ENCODE results near the gene GNAS-AS1.
A peak's percentile ranks its signal among the peaks of the same experiment; 100 is the strongest.

GNAS-AS1 gene

DNA sequence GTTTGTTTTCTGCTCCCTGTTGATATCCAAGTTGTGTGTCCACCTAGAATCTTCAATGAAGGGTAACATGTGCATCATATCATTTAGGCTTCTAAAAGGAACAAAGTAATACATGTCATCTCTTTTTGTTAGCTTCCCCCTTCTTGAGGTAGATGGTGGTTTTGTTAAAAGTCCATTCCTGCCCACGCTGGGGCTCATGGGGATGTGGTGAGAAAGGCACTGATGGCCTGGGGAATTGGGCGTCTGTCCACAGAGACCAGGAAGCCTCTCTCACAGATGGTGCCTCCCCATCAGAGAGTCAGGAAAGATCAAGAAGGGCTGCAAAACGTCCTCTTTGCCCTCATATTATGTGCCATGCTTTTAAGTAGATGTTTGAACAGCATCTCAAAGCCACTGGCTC is 34.3 kb upstream of the GNAS-AS1 start:
- no peak for DNase-seq

DNA sequence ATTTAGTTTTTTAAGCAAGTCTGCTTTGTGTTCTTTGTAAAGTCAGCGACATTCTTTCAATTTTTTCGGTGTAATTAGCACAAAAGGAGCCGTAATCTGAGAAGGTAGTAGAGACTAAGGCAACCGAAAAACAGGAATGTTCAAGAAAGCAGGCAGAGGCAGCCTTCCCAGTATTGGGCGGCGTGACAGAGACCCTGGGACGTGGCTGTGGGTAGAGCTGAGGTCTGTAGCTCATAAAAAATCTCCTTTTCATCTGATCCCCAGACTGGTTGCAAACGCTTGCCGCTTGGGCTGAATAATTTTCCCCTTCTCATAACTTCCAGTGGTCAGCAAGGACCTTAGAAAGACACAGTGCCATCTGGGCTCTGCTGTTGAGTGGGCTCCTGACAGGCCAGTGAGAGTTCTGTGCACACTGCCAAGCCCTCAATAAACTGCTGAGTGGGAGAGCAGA is 32.6 kb upstream of the GNAS-AS1 start:
- DNase-seq, result no peak

DNA sequence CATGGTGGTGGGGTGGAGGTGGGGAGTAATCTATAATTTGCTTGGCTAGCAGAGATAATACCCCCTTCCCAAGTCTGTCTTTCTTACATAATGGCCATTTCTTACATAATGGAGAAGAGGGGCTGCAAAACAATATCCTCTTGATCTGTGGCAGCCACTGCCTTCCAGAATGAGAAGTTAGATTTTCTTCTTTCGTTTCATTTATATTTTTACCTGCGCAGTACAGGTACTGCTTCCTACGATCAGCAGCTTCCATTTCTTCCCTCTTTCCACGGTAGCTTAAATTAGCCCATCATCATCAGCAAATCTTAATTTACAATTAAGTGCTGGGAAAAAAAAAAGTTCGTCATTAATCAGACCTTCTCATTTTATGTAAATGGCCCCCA is 32.0 kb upstream of the GNAS-AS1 start:
- DNase-seq, result no peak

DNA sequence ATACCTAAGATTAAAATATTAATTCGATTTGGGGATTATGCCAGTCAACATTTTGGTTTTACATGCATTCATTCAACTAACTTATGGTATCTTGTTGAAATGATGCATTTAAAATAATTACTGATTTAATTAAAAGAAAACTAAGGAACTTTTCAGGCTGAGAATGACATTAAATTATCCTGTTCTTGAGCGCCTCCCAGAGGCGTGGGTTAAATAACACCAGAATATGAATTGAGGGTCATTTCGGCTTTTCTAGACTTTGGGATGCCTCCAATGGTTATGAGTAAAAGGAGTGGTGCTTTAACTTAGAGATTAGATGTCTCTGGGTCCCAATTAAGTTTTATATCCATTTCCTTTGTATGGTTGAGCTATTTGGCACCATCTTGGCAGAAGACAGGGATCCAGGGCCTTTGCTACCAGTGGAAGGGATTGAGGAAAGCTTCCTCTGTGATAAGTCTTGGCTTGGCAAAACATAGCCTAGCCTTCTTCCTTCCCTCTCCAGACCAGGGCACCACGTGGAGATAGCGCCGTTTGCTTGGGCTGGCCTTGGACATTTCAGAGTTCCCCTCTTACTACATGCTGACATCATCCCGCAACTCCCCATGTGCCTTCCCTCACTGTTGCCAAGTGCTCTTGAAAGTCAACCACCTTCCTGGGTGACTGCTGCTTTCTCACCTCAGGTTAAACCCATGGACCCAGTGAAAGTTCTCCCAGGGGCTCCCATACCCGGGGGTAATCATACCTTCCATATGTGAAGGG is 30.5 kb upstream of the GNAS-AS1 start:
- DNase-seq, result no peak

DNA sequence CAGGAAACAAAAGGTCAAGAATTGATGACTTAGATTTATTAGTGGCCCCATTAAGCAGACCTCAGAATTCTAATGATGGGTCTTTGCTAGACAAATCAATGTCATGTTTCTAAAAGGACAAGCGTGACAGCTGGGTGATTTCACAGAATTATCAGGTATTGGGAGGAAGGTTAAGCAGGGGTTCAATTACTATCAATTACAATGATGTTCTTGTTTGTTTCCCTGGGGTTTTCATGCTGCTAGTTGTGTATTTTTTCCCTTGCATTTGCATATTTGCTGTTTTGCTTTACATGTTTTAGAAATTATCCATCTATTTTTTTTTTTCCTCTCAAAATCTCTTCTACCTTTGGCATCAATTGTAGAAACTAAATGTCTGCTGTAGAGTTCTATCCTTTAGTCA is 29.7 kb upstream of the GNAS-AS1 start:
- no peak for DNase-seq

DNA sequence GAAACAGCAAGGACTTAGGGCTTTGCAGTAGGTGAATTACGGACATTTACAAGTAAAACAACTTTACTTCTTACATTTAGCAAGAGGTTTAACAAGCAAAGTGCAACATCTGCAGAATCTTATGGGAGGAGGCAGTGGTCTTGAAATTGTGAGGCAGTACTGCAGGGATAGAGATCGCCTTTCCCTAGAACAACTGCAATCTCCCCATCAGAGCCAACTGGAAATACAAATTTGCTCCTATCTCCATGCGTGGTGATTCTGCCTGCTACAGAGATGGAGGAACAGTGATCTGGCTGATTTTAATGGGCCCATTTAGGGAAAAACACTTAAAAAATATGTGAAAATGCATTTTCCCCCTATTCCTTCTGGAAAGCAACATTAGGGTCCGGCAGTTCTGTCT is 27.7 kb upstream of the GNAS-AS1 start:
- DNase-seq, result no peak

DNA sequence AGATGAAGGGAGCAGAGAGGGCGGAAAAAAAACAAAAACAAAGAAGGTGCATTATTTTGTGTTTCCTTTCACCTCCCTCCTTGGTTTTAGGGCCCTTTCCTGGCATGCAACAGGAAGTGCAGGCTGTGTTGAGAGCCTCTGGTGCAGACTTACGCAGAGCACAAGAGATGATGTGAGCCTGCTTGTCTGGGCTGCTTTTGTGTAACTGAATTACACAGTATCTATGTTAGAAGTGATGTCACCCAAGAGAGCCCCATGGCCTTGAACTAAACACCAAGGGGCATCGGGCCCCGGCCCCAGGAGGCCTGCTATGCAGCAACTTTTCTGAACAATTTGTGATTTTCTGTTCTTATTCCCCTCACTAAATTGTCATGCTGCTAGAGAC is 27.3 kb upstream of the GNAS-AS1 start:
- DNase-seq, result peak; percentile 12

DNA sequence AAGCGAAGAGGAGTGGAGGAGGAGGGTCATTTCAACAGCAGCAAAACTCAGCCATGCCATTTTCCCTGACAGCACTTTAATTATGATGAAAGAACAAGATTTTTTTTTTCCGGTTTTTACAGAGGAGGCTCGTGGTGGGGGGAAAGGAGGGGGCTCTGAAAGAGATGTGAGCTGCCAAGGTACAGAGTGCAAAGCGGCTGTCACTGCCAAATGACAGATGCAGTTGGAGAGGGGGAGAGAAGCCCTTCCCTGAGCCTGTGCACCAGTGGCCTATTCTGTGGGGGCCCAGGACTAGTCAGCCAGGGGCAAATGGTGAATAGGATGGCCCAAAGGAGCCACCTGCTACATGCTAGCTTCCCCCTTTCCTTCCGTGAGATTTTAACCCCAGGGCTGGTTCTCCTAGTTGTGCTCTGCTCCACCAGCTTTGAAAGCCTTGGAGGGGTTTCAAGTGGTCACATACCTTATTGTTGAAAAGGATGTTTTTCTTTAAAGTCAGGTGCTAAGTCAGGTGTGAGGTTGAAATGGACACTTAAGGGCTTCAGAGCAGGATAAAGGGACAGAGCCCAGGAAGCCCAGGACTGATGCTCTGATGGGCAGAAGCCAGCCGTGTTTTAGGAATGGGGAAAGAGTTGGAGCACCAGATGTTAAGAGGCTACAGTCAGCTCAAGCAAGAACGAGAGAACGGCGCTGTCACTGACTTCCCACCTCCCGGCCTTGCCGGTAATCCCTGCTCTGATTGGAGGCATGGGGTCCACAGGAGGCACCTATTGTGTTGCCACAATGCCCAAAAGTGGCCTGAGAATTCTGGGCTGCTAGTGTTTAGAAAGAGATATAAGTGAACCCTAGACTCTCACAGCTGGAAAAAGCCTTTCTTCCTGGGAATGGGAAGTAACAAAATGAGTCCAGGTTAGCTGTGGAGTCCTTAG is 26.6 kb upstream of the GNAS-AS1 start:
- no peak for DNase-seq

DNA sequence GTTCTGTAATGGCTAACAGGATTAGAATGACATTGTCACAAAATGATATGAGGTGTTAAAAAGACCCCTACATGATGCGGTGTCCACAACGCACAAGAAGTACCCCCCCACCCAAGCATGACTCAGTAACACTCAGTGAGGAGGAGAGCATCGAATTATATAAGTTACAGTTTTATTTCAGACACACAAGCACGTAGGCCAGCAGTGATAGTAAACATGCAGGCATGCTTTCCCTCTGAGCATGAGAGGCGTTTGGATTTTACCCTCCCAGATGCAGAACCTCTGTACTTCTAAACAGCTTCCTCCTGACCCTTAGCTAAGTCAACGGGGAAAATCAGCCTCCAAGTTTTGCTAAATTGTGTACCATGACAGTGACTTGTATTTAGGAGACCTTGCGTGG is 25.7 kb upstream of the GNAS-AS1 start:
- no peak for DNase-seq

DNA sequence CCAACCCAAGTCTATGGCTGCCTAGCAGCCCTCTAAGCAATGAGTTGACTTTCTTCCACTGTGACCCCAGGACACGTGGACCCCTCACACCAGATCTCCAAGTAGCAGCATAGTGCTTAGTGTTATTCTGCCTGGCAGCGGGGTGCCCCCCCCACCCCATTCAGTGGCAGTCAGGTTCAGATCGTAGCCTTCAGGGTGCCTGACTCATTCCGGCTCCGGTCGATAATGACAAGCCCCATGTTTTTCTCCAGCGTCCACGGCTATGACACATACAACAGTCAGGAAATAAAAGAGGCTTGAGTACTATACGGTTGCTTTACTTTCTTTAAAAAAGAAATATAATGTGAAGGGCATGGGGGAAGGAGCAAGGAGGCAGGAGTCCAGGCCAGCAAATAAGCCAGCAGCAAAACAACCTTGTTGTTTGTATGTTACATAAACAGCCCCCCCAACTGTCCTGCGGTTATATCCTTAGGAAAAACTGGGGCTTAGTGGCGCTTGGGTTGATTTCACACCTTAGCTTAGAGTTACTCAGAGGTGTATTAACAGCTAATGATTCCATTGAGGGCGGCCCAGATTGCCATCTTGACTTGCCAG is 24.9 kb upstream of the GNAS-AS1 start:
- DNase-seq, result no peak

DNA sequence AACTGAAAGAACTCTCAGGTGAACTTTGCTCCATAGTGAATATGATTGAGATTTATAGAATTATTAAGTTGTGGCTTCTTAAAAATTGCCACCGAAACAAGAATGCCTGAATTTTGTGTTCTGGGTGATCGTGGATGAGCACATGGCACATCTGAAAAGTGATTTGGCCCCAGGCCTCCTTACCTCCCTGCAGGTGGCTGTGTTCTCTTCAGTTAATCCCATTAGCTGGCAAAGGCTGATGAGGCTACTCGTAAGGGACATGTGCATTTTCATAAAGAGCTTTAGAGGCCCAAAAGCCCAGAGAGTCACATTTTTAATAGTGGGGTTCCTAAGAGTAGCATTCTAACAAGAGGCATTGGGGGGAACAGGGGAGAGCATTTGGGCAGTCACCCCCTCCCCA is 24.4 kb upstream of the GNAS-AS1 start:
- DNase-seq, result no peak

DNA sequence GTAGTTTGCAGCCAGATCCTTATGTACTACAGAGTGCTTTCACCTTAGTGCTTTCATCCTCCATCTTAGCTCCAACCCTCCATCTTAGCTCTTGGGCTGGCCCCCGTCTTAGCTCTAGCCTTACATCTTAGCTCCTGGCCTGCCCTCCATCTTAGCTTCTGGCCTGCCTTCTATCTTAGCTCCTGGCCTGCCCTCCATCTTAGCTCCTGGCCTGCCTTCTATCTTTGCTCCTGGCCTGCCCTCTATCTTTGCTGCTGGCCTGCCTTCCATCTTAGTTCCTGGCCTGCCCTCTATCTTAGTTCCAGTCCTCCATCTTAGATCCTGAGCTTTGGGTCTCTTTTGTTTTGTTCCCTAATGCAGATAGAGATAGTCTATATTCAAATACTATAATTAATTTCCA is 23.8 kb upstream of the GNAS-AS1 start:
- DNase-seq, result no peak

DNA sequence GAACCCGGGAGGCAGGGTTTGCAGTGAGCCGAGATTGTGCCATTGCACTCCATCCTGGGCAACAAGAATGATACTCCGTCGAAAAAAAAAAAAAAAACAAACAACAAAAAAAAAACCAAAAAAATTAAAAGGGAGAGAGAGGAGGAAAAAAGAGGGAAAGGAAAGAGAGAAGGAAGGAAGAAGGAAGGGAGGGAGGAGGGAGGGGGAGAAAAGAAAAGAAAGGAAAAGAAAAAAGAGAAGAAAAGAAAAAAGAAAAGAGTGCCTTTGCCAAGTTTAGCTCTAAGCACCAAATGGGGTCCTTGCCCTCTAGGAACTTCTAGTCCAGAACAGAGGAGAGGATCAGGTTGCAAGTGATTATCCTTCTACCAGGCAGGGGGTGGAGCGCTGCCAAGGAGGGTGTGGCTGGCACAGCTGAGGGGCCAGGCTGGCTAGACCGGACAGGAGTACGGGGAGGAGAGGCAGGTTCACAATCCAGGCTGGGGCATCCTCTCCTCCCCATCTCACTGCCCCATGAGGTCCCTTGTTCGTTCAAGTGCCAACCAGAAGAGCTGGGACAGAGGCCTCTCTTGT is 20.9 kb upstream of the GNAS-AS1 start:
- DNase-seq, result no peak

DNA sequence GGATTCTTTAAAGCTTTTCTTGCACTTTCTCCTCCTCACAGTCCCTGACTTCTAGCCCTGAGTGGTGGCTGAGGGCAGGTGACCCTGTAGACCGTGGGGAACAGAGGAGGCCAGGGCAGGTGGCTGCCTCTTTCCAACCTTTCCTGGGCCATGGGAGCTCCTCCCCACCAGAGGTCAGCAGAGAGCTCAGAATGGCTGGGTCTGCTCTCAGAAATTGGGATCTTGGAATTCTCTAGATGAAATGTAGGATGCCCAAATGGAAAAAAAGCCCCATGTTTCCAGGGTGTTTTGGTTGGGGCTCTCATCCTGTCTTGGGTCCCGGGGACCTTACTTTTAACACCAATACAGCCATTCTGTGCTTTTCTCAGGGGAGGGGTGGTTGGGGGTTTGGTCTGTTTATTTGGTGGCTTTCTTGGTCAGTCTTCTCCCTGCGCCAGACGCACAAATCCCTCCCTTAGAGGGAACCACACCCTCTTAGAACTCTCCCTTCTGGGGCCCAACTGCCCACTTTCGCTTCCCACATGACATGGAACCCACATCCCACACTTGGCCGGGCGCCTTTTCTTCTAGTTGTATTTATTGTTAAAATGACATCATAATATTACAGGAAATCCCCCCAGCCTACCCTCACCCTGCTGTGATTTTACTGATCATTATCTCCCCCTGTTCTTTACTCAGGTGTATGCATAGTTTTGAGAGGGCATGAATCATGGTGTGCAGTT is 19.8 kb upstream of the GNAS-AS1 start:
- peak; percentile 70 for DNase-seq

DNA sequence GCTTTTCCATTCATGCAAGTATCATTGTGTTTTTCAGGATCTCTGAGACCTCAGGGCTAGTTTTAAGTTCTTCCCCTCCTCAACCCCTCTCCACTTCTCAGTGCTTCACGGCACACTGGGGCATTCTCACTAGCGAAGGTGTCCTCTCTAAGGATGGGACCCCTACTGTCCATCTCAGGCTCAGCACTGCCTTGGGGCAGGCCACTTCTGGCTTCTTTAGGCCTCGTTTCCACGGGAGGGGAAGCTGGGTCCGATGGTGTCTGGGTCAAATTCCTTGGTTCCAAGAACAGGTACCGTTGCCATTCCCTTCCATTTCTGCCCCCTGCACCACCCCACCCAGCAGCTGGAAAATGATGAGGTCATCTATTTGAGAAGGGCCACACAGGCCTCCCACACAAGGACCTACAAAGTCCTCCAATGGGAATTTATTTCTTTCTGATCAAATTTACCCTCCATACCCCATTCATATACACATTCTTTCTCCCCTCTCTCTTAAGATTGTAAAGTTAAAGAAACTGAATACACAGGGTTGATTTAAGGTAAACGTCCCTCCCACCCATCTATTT is 19.0 kb upstream of the GNAS-AS1 start:
- no peak for DNase-seq

DNA sequence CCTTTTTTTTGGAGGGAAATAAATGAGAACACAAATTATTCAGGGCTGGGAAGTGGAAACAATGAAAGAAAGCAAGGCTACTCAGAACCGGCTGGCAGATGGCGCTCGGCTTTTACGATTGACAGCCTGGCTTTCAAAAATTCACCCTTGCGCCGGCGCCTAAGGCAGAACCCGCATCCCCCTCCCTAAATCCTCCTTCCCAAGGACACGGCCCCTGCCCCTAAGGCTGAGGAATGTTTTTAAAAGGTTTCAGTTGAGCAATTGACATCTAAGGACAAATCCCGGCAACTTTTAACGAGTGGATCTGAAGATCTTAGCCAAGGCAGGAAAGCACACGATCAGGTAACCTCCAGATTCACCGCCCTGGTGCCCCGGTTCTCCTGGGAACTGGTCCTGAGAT is 18.1 kb upstream of the GNAS-AS1 start:
- no peak for DNase-seq

DNA sequence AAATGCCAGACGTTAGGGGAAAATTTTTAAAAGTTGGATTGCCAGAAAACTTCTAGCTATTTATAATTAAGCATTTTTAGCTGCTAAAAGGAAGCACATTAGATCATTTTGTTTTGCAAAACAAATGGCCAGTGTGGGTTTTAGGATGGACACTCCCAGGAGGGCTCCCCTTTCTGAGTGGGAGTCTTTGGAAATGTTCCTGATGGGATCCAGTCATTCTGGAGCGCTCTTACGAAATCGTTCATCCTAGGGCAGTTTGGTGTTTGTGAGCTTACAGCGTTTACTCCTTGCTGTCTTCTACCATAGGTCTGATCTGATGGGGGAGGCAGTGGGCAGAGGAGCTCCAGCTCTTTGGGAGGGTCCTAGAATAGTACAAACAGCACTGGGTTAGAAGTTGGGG is 16.5 kb upstream of the GNAS-AS1 start:
- DNase-seq, result no peak

DNA sequence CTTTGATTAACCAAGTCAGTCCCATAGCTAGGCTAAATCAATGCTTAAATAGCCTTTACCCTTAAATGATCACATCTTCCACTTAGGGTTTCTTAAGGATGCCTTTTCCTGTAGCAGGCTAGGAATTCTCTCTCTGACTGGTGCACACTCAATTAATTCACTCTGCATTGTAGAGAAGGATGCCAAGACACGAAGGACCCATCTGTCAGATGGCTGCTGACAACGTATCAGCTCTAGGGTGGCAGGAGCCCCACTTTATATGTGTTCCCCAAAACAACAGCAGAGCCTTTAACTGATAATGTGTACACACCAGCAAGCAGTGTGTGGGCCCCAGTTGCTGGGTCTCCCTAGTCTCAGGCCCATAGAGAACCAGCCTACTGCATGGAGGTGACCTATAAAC is 15.1 kb upstream of the GNAS-AS1 start:
- no peak for DNase-seq

DNA sequence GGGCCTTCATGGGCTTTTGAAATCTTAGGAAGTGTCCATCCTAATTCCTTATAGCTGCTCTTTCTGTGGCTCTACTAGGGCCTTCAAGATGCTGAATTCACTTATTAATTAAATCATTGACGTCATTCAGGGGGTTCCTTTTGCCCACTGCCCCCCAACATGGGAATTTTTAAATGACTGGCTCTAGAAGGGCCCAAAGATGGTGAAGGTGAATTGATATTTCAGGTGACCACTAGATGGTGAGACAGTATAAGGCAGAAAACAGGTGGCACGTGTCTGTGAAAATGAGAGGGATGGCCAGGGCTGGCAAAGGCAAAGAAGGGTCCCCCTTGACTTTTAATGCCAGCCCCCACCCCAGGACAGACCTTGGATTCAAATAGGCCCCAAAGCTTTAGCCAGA is 13.6 kb upstream of the GNAS-AS1 start:
- DNase-seq, result no peak

DNA sequence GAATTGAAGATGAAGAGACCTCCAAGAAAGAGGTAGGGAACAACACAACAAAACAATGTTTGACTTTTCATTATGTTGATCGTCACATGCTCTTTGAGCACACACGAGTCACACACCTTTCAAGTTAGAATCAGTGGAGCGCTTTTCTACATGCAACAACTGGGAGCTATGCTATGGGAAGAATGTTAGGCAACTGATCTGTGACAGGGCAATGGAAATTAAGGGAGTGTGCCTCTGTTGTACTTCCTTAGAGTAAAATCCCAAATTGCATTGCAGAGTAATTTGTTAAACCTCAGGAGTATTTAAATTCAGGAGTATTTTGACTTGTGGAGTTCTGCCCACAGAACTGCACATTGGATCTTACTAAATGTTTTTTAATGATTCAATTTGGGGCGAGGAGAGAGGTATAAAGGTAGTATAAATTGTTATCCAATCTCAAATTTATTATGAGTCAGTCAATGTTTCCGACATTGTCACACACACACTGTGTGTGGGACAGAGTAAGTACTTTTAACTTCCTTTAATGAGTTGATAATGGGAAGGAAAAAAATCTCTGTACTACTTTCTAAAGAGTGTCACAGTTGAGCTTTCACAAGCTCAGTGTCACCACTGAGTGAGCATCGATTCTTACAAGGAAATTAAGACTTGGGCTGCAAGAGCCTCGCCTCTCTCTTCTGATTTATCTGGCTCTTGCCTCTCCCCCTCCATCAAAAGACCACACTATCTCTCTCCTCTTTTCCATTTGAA is 12.5 kb upstream of the GNAS-AS1 start:
- DNase-seq, result no peak

DNA sequence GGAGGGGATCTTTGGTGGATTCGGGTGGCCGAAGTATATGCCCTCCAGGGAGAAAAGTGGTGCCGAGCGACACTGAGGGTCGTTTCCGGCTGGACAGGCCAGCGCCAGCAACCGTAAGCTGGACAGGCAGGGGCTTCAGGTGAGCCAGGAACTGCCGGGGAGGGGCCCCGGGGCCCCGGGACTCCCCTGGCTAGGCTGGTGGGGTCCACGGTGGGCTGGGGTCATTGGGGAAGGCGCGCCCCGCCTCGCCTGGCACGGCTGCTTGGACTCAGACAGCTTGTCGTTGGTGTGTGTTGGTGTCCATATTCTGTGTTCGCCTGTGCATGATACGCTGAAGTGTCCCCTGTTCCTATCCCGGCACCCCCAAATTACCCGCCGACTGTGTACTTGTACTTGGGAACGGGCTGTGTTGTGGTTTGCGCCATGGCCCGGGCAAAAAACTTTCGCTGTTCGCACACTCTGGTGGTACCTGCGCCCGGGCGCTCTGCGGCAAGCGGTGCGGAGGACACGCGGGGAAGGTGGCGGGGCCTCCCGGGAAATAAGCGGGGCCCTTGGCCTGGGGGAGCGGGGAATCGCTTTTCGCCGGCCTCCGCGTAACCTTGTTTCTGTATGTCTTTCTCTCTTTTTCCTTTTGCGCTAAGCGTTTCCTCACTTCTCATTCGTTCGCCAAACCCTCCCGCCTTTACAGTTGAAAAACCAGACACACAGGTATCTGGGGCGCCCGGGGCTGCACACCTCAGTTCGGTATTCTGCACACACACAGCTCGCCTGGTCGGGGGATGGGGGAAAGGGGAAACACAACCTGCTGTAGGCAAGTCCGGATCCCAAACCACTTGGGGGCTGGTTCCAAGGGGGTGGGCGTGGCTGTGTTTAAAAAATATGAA is 5.0 kb upstream of the GNAS-AS1 start:
- DNase-seq, result no peak
